GM18505 (cell line): ENCODE measurements around the gene ASB10.

ENCODE experiments used
- ATAC-seq: cut with Tn5 transposase; IDR thresholded peaks from one replicate; pipeline ENCODE4 v1.9.1; 2021; ENCODE audit not compliant: unreplicated experiment
- POLR2A ChIP-seq: IDR thresholded peaks from 4 replicates; pipeline ENCODE4 v1.6.1; 2011; ENCODE audit warnings: borderline replicate concordance; ENCODE audit not compliant: insufficient read depth, insufficient read length; ENCODE audit errors: extremely low read depth

The ASB10 gene

DNA sequence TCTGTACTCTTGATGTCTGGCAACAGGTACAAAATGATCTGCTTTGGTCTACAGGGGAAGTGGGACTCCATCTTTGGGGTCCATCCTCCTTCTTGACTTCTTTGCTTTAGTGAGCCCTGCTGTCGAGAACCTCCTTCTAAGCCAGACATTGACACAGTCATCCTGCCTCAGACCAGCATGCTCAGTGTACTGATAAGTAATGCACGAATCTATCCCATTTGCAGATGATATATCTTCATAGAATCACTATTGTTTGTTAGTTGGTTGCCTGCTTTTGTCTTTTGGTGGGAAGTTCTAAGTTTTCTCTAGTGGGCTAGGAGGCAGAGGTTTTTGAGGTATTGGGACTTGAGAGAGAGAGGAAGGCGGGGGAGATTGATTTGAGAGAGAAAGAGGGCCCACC lies 14.3 kb upstream of the ASB10 start:
- ATAC-seq: no peak
- TF ChIP-seq POLR2A: no peak

DNA sequence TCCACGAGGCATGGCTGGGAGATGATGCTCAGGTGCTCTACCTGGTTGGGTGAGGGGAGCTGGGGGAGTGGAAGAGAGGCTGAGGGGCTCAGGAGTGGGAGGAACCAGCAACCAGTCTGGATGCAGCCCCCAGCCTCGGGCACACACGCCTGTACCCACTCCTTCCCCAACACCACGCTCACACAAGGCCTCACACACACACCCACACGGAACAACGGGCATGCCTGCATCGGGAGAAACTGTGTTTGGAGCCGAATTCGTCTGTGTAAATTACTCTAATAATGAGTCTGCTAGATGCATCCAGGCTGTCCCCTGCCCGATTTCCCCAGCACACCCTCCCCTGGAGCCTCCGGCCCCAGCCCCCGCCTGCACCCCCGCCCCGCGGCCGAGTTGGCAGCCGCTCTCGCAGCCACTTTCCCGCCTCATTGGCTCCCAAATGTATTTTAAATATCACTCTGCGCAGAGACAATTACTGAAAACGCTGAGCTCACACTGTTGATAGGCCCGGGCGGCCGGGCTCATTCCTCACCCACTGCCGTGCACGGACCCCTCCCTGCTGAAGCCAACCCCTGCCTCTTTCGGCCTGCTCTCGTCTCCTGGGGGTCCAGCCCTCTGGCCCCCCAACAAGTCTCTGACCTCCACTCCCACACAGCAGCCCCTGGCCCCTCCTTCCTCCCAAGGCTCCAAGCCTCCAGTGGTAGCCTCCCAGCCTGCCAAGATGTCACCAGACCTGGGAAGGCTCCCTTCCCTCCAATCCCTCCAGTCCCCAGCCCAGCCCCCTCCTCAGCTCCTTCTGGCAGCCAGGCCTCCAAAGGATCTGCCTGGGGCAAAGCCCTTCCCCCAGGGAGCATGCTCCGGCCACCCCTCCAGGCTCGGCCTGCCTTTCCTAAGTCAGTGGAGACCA lies 12.1 kb upstream of the ASB10 start:
- ATAC-seq: no peak
- no peak for TF ChIP-seq POLR2A

- ATAC-seq: no peak
- no peak for TF ChIP-seq POLR2A
Measured at GRCh38 chr7:151197932-151198331, 10.9 kb upstream of the ASB10 start.

- no peak for ATAC-seq
- TF ChIP-seq POLR2A: no peak
Measured at GRCh38 chr7:151195616-151196450, 8.8 kb upstream of the ASB10 start.

DNA sequence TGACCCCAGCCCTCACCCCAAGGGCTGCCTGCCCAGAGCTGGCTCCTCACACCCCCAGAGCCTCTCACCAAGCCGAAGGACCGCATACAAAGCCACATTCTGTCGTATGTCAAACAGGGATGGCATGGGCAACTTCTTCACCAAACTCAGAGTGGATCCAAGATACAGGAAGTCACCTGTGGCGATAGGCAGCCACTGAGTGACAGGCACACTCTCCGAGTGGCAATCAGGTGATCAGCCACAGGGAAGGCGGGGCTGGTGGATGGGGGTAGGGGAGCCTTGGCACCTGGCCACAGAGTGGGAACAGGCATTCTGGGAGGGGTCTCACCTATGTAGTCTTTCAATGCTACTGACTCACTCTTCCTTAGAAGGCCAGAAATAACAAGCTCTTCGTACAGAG lies 7.1 kb upstream of the ASB10 start:
- TF ChIP-seq POLR2A: no peak
- ATAC-seq: no peak

DNA sequence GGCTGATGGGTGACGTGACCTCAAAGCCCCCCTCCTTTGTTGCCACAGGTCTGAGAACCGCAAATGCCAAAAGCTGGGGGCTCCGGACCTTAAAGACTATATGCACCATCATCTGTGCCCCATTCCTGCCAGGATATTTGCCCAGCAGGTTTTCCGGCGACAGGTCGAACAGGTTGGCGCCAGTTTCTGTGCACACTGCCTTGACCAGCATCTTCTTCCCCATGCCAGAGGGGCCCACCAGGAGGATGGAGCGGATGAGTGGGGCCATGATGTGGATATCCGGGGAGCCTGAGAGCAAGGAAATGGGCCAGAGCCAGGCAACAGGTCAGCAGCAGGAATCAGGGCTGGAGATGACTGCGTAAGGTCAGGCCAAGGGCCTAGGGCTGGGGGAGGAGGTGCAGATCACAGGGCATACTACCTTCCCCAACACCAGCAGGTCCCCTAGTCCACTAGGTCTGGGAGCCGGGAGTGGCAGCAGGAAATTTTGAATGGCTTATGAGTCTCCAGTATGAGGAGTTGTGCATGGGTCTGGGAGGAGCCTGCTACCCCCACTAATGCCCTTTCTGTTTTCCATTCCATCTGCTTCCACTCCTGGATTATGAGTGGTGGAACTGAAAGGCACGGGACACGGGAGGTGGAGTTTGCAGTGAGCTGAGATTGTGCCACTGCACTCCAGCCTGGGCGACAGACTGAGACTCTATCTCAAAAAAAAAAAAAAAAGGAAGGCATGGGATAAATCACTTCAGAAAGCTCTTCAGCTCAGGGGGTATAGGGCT lies 6.3 kb upstream of the ASB10 start:
- no peak for ATAC-seq
- TF ChIP-seq POLR2A: no peak

DNA sequence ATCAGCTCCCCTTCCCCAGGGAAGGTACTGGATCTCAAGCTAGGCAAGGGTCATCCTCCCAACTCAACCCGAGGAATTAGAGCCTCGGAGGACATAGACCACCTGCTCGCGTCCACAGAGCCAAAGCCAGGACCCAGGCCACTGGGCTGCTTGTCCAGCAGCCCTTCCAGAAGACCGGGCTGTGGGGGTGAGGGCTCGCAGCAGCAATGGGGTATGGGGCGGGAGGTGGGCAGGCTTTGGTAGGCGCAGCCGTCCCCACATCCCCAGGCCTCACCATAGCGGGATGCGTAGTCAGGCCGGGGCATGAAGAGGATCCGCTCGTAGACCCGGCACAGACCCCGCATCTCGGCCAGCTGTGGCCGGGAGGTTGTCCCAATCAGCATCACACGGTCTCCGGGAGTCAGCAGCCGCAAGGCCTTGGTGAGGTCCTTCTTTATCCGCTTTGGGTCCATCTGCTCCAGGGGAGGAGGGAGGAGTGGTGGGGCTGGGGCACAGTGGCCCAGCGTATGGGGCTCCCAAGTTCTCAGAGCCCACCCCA lies 5.0 kb upstream of the ASB10 start:
- ATAC-seq: no peak
- TF ChIP-seq POLR2A: no peak

DNA sequence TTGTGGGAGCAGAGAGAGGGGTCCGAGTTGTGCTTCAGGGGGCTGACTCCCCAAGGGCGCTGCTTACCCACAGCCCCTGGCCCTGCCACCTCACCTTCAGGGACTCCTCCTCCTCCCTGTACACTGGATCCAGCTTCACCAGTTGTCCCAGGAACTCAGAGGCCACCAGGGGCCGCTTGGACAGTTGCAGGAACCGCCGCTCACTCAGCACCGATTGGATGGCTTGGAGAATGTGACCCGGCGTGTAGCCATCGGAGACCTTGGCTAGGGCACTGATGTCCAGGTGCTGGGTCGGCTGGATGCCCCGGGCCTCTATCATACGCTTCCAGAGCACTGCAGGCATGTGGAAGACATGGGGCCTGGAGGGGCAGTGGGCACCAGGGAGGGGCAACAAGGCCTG lies 4.5 kb upstream of the ASB10 start:
- ATAC-seq: no peak
- no peak for TF ChIP-seq POLR2A

GRCh38 chr7:151189038-151189437 lies 2.0 kb upstream of the ASB10 start:
- TF ChIP-seq POLR2A: no peak
- no peak for ATAC-seq

DNA sequence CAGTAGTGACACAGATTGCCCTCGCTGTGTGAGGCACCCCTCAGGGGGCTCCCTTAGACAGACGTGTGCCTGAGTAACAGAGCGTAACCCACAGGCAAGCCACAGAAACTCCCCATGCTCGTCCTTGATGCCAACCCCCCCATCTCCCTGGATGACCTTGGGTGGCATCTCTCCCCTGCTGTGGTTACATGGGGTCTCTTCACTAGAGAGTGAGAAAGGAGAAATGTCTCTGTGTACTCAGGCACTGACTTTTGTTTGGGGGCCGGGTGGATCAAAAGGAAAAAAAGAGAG lies 1.1 kb upstream of the ASB10 start:
- TF ChIP-seq POLR2A: no peak
- ATAC-seq: no peak

- no peak for TF ChIP-seq POLR2A
- ATAC-seq: no peak
Measured at GRCh38 chr7:151187409-151188251, 580 bp upstream of the ASB10 start.
